Effector CD4-positive, alpha-beta T cell (primary cell): Measurements from ENCODE around the gene GPR85.
"Not testable (repeated sequence)": the region's sequence is repeated elsewhere in the genome, so short reads cannot be mapped to it uniquely, and the experiment has no call there.

Experiments
- DNase-seq: peaks from one replicate; pipeline ENCODE4 v3.0.0-alpha.2; 2020

Gene GPR85

GRCh38 chr7:113083816-113084495, 2.7 kb downstream of the GPR85 start:
- DNase-seq, result no peak

- DNase-seq, result no peak
These were observed 3.4 kb downstream of the GPR85 start for GRCh38 chr7:113083132-113083815.

- DNase-seq, result no peak
These were observed 8.3 kb downstream of the GPR85 start for GRCh38 chr7:113078331-113078730.

- DNase-seq, result no peak
These were observed 9.9 kb downstream of the GPR85 start for GRCh38 chr7:113076703-113077102.

- DNase-seq, result no peak
These were observed 15.2 kb downstream of the GPR85 start for GRCh38 chr7:113071465-113071864.

- DNase-seq, result no peak
These were observed 24.1 kb downstream of the GPR85 start for GRCh38 chr7:113062499-113062898.

- DNase-seq, result no peak
These were observed 26.5 kb downstream of the GPR85 start for GRCh38 chr7:113060100-113060499.

GRCh38 chr7:113054938-113055337, 31.7 kb downstream of the GPR85 start:
- no peak for DNase-seq

- not testable (repeated sequence) for DNase-seq
These were observed 32.4 kb downstream of the GPR85 start for GRCh38 chr7:113054272-113054671.

- not testable (repeated sequence) for DNase-seq
These were observed 37.4 kb downstream of the GPR85 start for GRCh38 chr7:113049221-113049620.

- no peak for DNase-seq
These were observed 40.2 kb downstream of the GPR85 start for GRCh38 chr7:113046453-113046852.

GRCh38 chr7:113045379-113045778, 41.2 kb downstream of the GPR85 start:
- no peak for DNase-seq

GRCh38 chr7:113044394-113044793, 42.2 kb downstream of the GPR85 start:
- DNase-seq, result no peak

GRCh38 chr7:113040849-113041248, 45.8 kb downstream of the GPR85 start:
- DNase-seq, result no peak

GRCh38 chr7:113033959-113034358, 52.7 kb downstream of the GPR85 start:
- no peak for DNase-seq
